Measurements from ENCODE around the gene BRD4.

- TF ChIP-seq, protein P1, sequence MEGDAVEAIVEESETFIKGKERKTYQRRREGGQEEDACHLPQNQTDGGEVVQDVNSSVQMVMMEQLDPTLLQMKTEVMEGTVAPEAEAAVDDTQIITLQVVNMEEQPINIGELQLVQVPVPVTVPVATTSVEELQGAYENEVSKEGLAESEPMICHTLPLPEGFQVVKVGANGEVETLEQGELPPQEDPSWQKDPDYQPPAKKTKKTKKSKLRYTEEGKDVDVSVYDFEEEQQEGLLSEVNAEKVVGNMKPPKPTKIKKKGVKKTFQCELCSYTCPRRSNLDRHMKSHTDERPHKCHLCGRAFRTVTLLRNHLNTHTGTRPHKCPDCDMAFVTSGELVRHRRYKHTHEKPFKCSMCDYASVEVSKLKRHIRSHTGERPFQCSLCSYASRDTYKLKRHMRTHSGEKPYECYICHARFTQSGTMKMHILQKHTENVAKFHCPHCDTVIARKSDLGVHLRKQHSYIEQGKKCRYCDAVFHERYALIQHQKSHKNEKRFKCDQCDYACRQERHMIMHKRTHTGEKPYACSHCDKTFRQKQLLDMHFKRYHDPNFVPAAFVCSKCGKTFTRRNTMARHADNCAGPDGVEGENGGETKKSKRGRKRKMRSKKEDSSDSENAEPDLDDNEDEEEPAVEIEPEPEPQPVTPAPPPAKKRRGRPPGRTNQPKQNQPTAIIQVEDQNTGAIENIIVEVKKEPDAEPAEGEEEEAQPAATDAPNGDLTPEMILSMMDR (IDR thresholded peaks at IDR 0.05): no peak
- TF ChIP-seq EP300 (IDR thresholded peaks at IDR 0.05; ENCODE audit: low read depth) (no peak), POLR2A (IDR thresholded peaks at IDR 0.05) (no peak), POLR2AphosphoS5 (IDR thresholded peaks at IDR 0.05) (no peak)
Measured at GRCh38 chr19:15378534-15379082, 46.3 kb upstream of the BRD4 start.
